HepG2 (cell line): ENCODE data around the gene AHCY. TPM values are rescaled to one million over a fixed set of nuclear protein-coding genes. Genes with fewer than 3 reads are reported as not detected.
A peak's percentile ranks its signal among the peaks of the same experiment; 100 is the strongest.

Source experiments
- ATRX ChIP-seq: sonication (generic); formaldehyde crosslinking; IDR thresholded peaks from 2 replicates; pipeline ENCODE4 v1.4.0; 2020; ENCODE audit warnings: missing genetic modification reagents, borderline replicate concordance
- CCDC6 ChIP-seq: sonication (generic); formaldehyde crosslinking; IDR thresholded peaks from 2 replicates; pipeline ENCODE4 v1.8.1; 2022; ENCODE audit warnings: mild to moderate bottlenecking, missing genetic modification reagents, moderate library complexity
- GABPA ChIP-seq, 2 experiments: IDR thresholded peaks; 2 replicates each; pipeline ENCODE4 v1.6.1; 2011 to 2016; ENCODE audit warnings: low read depth in 2 of 2, low read length in 1 of 2, missing biosample characterization in 1 of 2, missing genetic modification characterization in 1 of 2
- IRF2 ChIP-seq: IDR thresholded peaks from 2 replicates; pipeline ENCODE4 v1.6.1; 2018; ENCODE audit warnings: missing genetic modification reagents, missing compliant biosample characterization
- KMT2A ChIP-seq: sonication (generic); formaldehyde crosslinking; IDR thresholded peaks from 2 replicates; pipeline ENCODE4 v1.4.0; 2020; ENCODE audit warnings: missing genetic modification reagents
- MAF1 ChIP-seq: sonication (generic); formaldehyde crosslinking; IDR thresholded peaks from 2 replicates; pipeline ENCODE4 v1.5.0; 2020; ENCODE audit warnings: missing genetic modification reagents, borderline replicate concordance
- MIER3 ChIP-seq: IDR thresholded peaks from 2 replicates; pipeline ENCODE4 v1.6.1; 2016; ENCODE audit warnings: missing compliant biosample characterization, borderline replicate concordance
- RXRA ChIP-seq: sonication (generic); formaldehyde crosslinking; IDR thresholded peaks from 2 replicates; pipeline ENCODE4 v1.5.1; 2020; ENCODE audit warnings: missing genetic modification reagents
- SALL1 ChIP-seq: sonication (generic); formaldehyde crosslinking; IDR thresholded peaks from 2 replicates; pipeline ENCODE4 v1.8.0; 2022; ENCODE audit warnings: mild to moderate bottlenecking, missing genetic modification reagents
- SMYD3 ChIP-seq: sonication (generic); formaldehyde crosslinking; IDR thresholded peaks from 2 replicates; pipeline ENCODE4 v1.8.1; 2023; ENCODE audit warnings: mild to moderate bottlenecking, missing genetic modification reagents
- STAG1 ChIP-seq: sonication (generic); formaldehyde crosslinking; IDR thresholded peaks from 2 replicates; pipeline ENCODE4 v1.4.0; 2020; ENCODE audit warnings: missing genetic modification reagents
- STAT5B ChIP-seq: sonication (generic); formaldehyde crosslinking; IDR thresholded peaks from 2 replicates; pipeline ENCODE4 v1.4.0; 2020; ENCODE audit warnings: missing genetic modification reagents
- YEATS2 ChIP-seq: sonication (generic); formaldehyde crosslinking; IDR thresholded peaks from 2 replicates; pipeline ENCODE4 v1.4.0; 2020; ENCODE audit warnings: missing genetic modification reagents, borderline replicate concordance
- ZNF260 ChIP-seq: sonication (generic); formaldehyde crosslinking; IDR thresholded peaks from 2 replicates; pipeline ENCODE4 v1.4.0; 2020; ENCODE audit warnings: missing genetic modification reagents, low read depth, mild to moderate bottlenecking, borderline replicate concordance
- ZNF282 ChIP-seq: fragments of 450-650 bp; IDR thresholded peaks from 2 replicates; pipeline ENCODE4 v1.6.1; 2018; ENCODE audit not compliant: partially characterized antibody
- ZNF367 ChIP-seq: sonication (generic); formaldehyde crosslinking; IDR thresholded peaks from 2 replicates; pipeline ENCODE4 v1.4.0; 2020; ENCODE audit warnings: missing genetic modification reagents, borderline replicate concordance
- ZNF557 ChIP-seq: sonication (generic); formaldehyde crosslinking; IDR thresholded peaks from 2 replicates; pipeline ENCODE4 v1.4.0; 2020; ENCODE audit warnings: missing genetic modification reagents
- ZNF572 ChIP-seq: sonication (generic); formaldehyde crosslinking; IDR thresholded peaks from 2 replicates; pipeline ENCODE4 v1.5.1; 2020; ENCODE audit warnings: mild to moderate bottlenecking, missing genetic modification reagents
- polyA plus RNA-seq, 8 experiments: library from polyadenylated mRNA; depleted of rRNA in 3 of 8; stranded (reverse) in 7 of 8; unstranded in 1 of 8; fragments of >200 nt; fragmentation: Illumina TruSeq in 4 of 8; extraction: Trizol in 4 of 8; gene quantifications; 2 replicates each; pipeline versions ENCODE4 v1.2.1 to v1.2.3, GENCODE V29; 2011 to 2016; ENCODE audit warnings: low read depth in 4 of 8, missing spikeins in 1 of 8, mixed read lengths in 1 of 8; ENCODE audit not compliant: insufficient read depth in 1 of 8
- total RNA-seq, 5 experiments: library from RNA; depleted of rRNA; stranded (reverse); fragments of >200 nt; fragmentation: Illumina TruSeq; extraction: Trizol; gene quantifications; 2 replicates each; pipeline ENCODE4 v1.2.3, GENCODE V29; 2016; ENCODE audit warnings: low read depth in 1 of 5
- TF ChIP-seq, protein P1 (sequence below): sonication (generic); formaldehyde crosslinking; conservative IDR thresholded peaks from 2 replicates; pipeline ENCODE4 v1.4.0; 2020; ENCODE audit warnings: missing genetic modification reagents
- TF ChIP-seq, protein P2 (sequence below): IDR thresholded peaks from 2 replicates; pipeline ENCODE4 v1.6.1; 2012; ENCODE audit warnings: inconsistent platforms
- TF ChIP-seq, protein P3 (sequence below): sonication (generic); formaldehyde crosslinking; conservative IDR thresholded peaks from 2 replicates; pipeline ENCODE4 v1.8.0; 2022; ENCODE audit warnings: missing genetic modification reagents
- TF ChIP-seq, protein P4 (sequence below): sonication (generic); formaldehyde crosslinking; conservative IDR thresholded peaks from 2 replicates; pipeline ENCODE4 v1.4.0; 2020; ENCODE audit warnings: missing genetic modification reagents
- TF ChIP-seq, protein P5 (sequence below): sonication (generic); formaldehyde crosslinking; IDR thresholded peaks from 2 replicates; pipeline ENCODE4 v1.8.0; 2023; ENCODE audit warnings: mild to moderate bottlenecking, missing genetic modification reagents
- TF ChIP-seq, protein P6 (sequence below), 2 experiments: fragments of 450-650 bp in 1 of 2; sonication (generic) in 1 of 2; formaldehyde crosslinking; IDR thresholded peaks; 2 replicates each; pipeline versions ENCODE4 v1.5.0 to v1.8.0; 2020 to 2022; ENCODE audit warnings: mild to moderate bottlenecking in 1 of 2, missing genetic modification reagents in 1 of 2

AHCY gene
- total and polyA plus RNA-seq, 2 of the 13 experiments (the other 11 are each of a cell fraction or from before 2014, with no cell fraction given): 407 to 419 TPM

DNA sequence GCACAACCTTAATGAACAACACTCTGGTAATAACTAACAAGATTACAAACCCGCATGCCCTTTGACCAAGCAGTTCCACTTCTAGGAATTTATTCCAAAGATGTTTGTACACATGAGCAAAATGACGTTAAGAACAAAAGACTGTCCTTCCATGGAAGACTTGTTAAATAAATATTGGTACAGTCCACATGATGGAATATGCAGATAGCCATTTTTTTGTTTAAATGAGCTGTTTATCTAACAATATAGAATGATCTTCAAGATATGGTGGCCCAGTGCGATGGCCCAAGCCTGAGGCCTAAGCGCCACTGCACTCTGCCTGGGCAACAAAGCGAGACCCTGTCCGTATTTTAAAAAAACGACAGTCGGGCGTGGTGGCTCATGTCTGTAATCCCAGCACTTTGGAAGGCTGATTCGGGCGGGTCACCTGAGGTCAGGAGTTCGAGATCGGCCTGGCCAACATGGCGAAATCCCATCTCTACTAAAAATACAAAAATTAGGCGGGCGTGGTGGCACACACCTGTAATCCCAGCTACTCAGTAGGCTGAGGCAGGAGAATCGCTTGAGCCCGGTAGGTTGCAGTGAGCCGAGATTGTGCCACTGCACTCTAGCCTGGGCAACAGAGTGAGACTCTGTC lies 7.4 kb upstream of the AHCY start (continued):
- TF ChIP-seq, protein P1, sequence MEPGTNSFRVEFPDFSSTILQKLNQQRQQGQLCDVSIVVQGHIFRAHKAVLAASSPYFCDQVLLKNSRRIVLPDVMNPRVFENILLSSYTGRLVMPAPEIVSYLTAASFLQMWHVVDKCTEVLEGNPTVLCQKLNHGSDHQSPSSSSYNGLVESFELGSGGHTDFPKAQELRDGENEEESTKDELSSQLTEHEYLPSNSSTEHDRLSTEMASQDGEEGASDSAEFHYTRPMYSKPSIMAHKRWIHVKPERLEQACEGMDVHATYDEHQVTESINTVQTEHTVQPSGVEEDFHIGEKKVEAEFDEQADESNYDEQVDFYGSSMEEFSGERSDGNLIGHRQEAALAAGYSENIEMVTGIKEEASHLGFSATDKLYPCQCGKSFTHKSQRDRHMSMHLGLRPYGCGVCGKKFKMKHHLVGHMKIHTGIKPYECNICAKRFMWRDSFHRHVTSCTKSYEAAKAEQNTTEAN: peak; percentile 48; the same call in 1 of the 2 replicates
- TF ChIP-seq SMYD3 (CRISPR knock-in tag) (no peak), ZNF367 (CRISPR knock-in tag) (0 out of 2 replicates have a peak, but pooled peaks have one; percentile 60), MIER3 (peak; percentile 64; the same call in 1 of the 2 replicates), GABPA (IDR thresholded peaks at IDR 0.05; ENCODE audit: low read depth, low read length) (no peak), GABPA (CRISPR knock-in tag; IDR thresholded peaks at IDR 0.05; ENCODE audit: low read depth) (0 out of 2 replicates have a peak, but pooled peaks have one; percentile 26), ZNF557 (CRISPR knock-in tag) (no peak), STAT5B (CRISPR knock-in tag) (peak; percentile 42; the same call in 1 of the 2 replicates), YEATS2 (CRISPR knock-in tag) (no peak), CCDC6 (peak; percentile 46), IRF2 (no peak), ZNF282 (no peak), MAF1 (CRISPR knock-in tag) (peak; percentile 35), STAG1 (peak; percentile 17; the same call in 1 of the 2 replicates), ATRX (CRISPR knock-in tag) (no peak), KMT2A (CRISPR knock-in tag) (no peak), SALL1 (CRISPR knock-in tag) (peak; percentile 72), RXRA (CRISPR knock-in tag) (peak; percentile 82), ZNF572 (CRISPR knock-in tag) (no peak), ZNF260 (CRISPR knock-in tag) (peak; percentile 10; the same call in 1 of the 2 replicates)
- TF ChIP-seq, protein P2, sequence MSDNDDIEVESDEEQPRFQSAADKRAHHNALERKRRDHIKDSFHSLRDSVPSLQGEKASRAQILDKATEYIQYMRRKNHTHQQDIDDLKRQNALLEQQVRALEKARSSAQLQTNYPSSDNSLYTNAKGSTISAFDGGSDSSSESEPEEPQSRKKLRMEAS: peak; percentile 73
- TF ChIP-seq, protein P3, sequence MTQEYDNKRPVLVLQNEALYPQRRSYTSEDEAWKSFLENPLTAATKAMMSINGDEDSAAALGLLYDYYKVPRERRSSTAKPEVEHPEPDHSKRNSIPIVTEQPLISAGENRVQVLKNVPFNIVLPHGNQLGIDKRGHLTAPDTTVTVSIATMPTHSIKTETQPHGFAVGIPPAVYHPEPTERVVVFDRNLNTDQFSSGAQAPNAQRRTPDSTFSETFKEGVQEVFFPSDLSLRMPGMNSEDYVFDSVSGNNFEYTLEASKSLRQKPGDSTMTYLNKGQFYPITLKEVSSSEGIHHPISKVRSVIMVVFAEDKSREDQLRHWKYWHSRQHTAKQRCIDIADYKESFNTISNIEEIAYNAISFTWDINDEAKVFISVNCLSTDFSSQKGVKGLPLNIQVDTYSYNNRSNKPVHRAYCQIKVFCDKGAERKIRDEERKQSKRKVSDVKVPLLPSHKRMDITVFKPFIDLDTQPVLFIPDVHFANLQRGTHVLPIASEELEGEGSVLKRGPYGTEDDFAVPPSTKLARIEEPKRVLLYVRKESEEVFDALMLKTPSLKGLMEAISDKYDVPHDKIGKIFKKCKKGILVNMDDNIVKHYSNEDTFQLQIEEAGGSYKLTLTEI: no peak
- TF ChIP-seq, protein P4, sequence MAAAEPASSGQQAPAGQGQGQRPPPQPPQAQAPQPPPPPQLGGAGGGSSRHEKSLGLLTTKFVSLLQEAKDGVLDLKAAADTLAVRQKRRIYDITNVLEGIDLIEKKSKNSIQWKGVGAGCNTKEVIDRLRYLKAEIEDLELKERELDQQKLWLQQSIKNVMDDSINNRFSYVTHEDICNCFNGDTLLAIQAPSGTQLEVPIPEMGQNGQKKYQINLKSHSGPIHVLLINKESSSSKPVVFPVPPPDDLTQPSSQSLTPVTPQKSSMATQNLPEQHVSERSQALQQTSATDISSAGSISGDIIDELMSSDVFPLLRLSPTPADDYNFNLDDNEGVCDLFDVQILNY: no peak
- TF ChIP-seq, protein P5, sequence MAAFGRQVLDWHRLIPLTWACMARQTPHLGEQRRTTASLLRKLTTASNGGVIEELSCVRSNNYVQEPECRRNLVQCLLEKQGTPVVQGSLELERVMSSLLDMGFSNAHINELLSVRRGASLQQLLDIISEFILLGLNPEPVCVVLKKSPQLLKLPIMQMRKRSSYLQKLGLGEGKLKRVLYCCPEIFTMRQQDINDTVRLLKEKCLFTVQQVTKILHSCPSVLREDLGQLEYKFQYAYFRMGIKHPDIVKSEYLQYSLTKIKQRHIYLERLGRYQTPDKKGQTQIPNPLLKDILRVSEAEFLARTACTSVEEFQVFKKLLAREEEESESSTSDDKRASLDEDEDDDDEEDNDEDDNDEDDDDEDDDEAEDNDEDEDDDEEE (CRISPR knock-in tag): no peak
- TF ChIP-seq, protein P6, sequence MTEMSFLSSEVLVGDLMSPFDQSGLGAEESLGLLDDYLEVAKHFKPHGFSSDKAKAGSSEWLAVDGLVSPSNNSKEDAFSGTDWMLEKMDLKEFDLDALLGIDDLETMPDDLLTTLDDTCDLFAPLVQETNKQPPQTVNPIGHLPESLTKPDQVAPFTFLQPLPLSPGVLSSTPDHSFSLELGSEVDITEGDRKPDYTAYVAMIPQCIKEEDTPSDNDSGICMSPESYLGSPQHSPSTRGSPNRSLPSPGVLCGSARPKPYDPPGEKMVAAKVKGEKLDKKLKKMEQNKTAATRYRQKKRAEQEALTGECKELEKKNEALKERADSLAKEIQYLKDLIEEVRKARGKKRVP (CRISPR knock-in tag; IDR thresholded peaks at IDR 0.05): peak in 1 of 2 experiments; percentile 18; a peak in 1 of 4 replicates
